Activated CD8-positive, alpha-beta T cell treated with anti-CD3 and anti-CD28 coated beads, Interleukin-2, amount 10 ng/mL, durations not matched to agents 7 days and 5 days (primary cell): ENCODE data around the gene RP2. TPM values are rescaled to one million over a fixed set of nuclear protein-coding genes. Genes with fewer than 3 reads are reported as not detected.

Experiments
- ATAC-seq: fragments of 150-1000 bp; cut with Tn5 transposase; one replicate; pipeline ENCODE4 v1.10.0; 2021; ENCODE audit warnings: moderate library complexity
- CTCF ChIA-PET: fragments of 350-600 bp; sonication (Branson Sonifier 250); formaldehyde crosslinking; loops from one replicate; lab custom pipeline; 2021; ENCODE audit warnings: antibody characterized with exemption; lab: Charles Lee
- POLR2A ChIA-PET: fragments of 350-600 bp; sonication (Branson Sonifier 250); formaldehyde crosslinking; loops from one replicate; lab custom pipeline; 2021; ENCODE audit warnings: antibody characterized with exemption; lab: Charles Lee
- DNase-seq: peaks from one replicate; pipeline ENCODE4 v3.0.0-alpha.2; 2020
- H3K27ac Mint-ChIP-seq: one replicate; pipeline ENCODE4 v1.8.0; 2021; ENCODE audit warnings: mild to moderate bottlenecking, mixed read lengths
- H3K27me3 Mint-ChIP-seq: one replicate; pipeline ENCODE4 v1.8.0; 2021; ENCODE audit warnings: low read depth, mixed read lengths
- H3K36me3 Mint-ChIP-seq: one replicate; pipeline ENCODE4 v1.8.0; 2021; ENCODE audit warnings: low read depth, mixed read lengths
- H3K4me1 Mint-ChIP-seq: one replicate; pipeline ENCODE4 v1.8.0; 2021; ENCODE audit warnings: low read depth, mixed read lengths
- H3K4me3 Mint-ChIP-seq: one replicate; pipeline ENCODE4 v1.8.0; 2021; ENCODE audit warnings: mild to moderate bottlenecking, mixed read lengths
- H3K9me3 Mint-ChIP-seq: one replicate; pipeline ENCODE4 v1.8.0; 2022; ENCODE audit warnings: mixed read lengths; ENCODE audit not compliant: insufficient read depth
- total RNA-seq, 2 experiments: library from RNA; stranded (reverse); gene quantifications; one replicate each; pipeline ENCODE4 v1.2.3, GENCODE V29; 2021

RP2 gene
- total RNA-seq, 2 experiments from 2014 or later = 11.1 to 12.8 TPM

GRCh38 chrX:46927718-46928117 is 90.9 kb downstream of the RP2 start:
- ATAC-seq = no peak
- Mint-ChIP-seq H3K4me3 (no peak overlapping the region), H3K27me3 (peaks cover 8% of the 10 kb centered on the region), H3K36me3 (no peaks in the 10 kb centered on the region), H3K4me1 (no peaks in the 10 kb centered on the region), H3K27ac (no peak overlapping the region), H3K9me3 (no peaks in the 10 kb centered on the region)
- ChIA-PET CTCF (no interaction called here), POLR2A (no interaction called here)
- no peak for DNase-seq

- Mint-ChIP-seq H3K4me3 (no peak overlapping the region), H3K27me3 (peaks cover 6% of the 10 kb centered on the region), H3K36me3 (no peaks in the 10 kb centered on the region), H3K4me1 (no peaks in the 10 kb centered on the region), H3K27ac (no peak overlapping the region), H3K9me3 (no peaks in the 10 kb centered on the region)
- ChIA-PET CTCF (no interaction called here), POLR2A (no interaction called here)
- no peak for DNase-seq
- ATAC-seq = no peak
These were observed 92.8 kb downstream of the RP2 start for GRCh38 chrX:46929439-46930261.

Other genes starting within 250 kb of the RP2 start
- gene SLC9A7, start 77.9 kb upstream of the RP2 start, total RNA-seq = 1 to 10 TPM; 3.3 to 3.8 TPM
- gene JADE3, start 75.4 kb downstream of the RP2 start, total RNA-seq = under 1 TPM; 0.31 to 0.47 TPM
- not detected for gene RGN, start 241.4 kb downstream of the RP2 start, total RNA-seq